Fibroblast of upper back skin (primary cell): ENCODE data around the gene NEIL3.
A peak's percentile ranks its signal among the peaks of the same experiment; 100 is the strongest.

Experiments
- DNase-seq: peaks from one replicate; pipeline ENCODE4 v3.0.0-alpha.2; 2013

The NEIL3 gene

DNA sequence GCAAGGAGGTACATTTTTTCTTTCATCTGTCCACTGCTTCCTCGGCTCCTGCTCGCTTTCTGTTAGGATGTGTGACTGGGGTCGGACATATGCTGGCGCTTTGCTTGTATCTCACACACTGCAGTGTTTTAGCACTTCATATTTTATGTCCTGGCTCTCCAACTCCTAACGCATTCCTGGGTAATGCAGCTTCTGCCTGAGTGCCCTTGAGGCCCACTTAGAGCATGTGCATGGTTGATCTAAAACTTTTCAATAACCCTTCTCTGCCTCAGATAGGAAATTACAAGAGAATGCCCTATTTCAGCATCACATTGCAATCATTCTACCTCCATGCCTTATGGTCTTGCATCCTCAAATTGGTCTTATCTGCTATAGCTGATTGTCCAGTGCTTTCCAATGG, 65.3 kb downstream of the NEIL3 start:
- DNase-seq = no peak

DNA sequence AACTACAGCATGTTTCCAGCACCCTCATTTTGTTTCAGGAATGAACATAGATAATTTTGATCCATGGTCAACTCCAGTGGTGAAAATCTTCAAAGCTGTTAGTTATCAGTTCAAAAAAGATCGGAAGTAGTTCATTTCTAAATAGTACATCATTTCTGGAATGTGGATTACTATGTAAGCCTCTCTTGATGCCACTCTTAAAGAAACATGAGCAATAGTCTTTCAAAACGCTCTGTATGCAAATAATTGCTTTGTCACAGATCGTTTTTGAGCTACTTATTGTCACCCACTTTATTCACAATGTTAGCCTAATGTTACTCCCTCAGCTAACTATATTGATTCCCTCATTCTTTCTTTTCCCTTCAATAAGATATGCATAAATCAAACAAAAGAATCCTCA, 65.7 kb downstream of the NEIL3 start:
- no peak for DNase-seq

DNA sequence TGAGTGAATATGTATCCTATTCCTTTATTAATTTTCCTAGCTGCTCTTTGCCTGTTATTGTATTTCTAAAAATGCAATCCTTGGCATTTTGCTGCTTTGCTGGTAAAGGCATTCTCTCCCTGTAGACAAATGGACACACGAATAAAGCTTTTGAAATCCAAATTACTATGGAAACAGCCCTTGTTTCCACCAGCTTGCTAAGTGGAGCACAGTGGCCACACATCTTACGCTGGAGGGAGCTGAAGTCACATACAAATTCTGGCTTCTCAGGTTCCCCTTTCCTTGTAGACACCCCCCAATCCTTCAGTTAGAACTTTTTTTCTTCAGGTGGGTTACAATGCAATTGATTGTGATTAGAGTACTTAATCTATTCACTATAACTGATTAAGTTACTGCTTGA, 66.3 kb downstream of the NEIL3 start:
- no peak for DNase-seq

DNA sequence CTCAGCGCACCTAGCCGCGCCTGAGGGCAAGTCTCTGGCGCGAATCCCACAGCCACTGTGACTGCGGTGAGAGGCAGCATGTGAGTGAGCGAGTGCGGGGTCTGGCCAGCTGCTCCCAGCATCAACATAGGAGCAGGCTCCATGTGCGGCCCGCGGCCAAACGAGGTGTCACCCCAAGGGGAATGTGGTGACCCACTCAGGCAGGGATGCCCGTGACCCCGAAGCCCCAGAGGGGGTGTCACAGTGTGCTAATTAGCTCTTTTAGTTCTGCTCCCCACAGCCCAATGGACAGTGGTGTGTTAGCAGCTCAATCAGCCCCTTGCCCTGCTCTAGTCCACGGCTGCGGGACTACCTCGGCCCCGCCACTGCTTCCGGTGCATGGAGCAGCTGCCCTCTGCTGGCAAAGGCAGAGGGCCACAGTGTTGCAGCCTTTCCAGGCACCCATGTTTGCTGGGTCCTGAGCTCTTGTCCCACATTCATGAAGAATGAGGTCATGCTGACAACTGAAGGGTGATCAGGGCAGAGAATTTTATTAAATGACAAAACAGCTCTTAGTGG, 71.1 kb downstream of the NEIL3 start:
- DNase-seq = no peak

DNA sequence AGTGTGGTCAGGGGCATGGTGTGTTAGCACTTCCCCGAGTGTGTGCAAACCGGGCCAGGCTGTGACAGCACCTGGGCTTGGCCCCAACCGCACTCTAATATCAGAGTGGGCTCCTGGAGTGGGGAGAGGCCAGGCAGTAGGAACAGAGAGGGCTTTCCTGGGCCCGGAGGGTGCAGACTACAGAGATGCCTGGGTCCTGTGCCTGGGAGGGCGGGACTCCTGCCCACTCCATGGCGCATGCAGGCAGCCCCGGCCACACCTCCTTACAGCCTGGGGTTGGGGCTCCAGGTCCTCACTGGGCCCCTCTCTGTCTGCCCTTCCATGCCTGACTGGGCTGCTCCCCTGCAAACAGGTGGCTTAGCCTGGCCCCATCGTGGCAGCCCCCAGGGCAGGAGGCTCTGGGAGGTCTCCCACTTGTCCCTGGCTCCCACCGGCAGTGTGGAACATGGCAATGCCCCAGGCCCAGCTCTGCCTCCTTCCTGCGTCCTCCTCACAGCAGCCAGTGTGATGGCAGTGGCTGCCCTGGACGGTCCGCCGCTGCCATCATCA, 72.2 kb downstream of the NEIL3 start:
- no peak for DNase-seq

DNA sequence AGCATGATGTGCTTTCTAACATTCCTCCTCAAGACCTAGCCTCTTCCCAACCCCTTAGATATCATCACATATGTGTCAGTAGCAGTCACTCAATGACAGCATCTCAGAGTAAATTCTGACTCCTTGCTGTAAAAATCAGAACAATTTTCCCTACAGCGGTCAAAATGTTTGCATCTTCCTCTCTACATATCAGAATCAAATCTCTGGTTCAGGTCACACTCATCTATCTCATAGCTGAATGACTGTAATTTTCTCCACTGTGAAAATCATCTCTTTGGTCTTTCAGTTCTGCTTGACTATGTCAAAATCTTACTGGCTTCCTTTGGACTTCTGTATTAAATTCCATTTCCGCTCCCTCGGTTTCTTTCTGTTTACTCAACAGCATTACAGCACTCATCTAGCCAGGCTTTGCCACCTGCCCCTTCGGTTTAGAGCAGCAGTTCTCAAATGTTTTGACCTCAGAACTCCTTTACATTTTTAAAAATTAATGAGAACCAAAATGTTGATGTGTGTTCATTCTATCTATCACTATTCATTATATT, 75.3 kb downstream of the NEIL3 start:
- DNase-seq = no peak

DNA sequence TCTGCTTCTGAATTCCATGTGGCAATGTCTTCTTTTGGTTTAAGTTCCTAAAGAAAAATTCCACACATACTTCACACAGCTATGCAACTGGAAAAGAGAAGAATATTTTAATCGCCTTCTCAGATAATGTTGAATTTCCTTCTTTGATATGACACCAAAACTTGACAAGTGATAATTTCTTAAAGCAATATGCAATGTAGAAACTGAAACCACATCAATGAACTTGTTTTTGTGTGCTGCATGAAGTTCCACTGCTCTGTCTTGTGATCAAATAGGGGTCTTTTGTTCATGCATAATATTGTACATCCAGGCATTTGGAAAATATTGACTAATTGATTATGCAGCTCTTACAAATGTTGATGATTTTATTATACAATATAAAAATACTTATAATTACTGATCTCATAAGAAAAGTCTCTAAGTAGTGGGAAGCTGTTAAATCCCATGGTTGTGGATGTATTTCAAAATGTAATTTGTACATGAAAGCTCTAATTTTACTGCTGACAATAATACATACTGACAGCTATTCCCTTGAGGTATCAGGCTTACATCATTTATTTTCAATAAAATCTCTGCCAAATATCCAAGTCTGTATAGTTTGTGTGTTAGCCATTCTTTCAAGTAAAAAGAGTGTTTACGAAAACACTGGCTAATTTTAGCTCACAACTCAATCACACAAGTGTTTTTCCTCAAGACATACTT, 76.1 kb downstream of the NEIL3 start:
- no peak for DNase-seq

DNA sequence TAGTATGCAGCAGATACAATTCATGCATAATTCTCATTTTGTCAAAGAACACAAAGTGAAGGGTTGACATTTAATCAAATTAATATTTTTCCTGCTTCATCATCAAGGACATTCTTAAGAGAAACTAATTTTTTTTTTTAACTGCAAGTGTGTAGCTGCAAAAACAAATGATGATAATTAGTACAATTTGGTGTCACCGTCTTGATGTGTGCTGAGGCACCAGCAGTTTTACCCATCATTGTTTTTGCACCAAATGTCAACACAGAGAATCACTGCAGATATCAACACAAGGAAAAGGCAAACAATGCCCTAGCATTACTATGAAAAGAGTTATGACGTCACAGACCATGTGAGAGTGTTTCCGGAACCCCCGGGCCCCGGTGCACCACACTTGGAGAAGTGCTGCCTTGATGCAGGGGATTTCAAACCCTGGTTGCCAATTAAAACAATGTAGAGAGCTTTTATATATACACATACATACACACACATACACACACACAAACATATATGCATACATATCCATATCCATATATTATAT, 76.7 kb downstream of the NEIL3 start:
- DNase-seq = no peak

DNA sequence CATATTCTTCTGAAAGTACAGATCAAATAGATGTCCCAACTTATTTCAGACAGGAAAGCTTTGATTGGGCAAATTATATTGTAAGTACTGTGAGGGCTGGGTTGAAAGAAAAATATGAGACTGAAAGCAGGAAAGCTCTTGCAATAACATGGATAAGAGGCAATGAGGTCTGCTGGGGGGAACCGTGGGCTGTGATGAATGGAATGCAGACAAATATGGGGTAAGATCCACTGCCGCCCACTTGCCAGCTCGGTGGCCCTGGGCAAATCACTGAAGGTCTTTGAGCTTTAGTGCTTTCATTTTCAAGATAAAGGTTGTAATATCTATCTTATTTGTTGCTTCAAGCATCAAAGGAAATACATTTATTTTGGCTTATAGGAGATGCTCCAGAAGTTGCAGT, 81.6 kb downstream of the NEIL3 start:
- DNase-seq = no peak

DNA sequence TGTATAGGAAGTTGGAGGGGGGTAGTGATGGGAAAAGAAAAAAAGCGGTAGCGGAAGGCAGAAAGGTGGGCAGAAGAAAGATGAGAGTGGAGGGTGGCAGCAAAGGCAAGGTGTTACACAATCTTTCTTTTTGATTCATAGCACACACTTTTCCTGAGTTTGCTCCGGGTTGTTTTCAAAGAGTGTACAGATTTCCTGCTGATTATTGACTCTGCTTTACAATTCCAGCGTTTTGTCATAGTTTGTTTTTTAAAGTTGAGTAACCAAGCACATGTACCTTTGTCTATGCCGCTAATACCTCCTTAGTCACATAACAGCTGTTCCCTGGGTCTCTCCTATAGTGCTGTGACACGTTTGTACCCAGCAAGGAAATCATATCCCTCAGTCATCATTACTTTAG, 82.3 kb downstream of the NEIL3 start:
- DNase-seq = no peak

DNA sequence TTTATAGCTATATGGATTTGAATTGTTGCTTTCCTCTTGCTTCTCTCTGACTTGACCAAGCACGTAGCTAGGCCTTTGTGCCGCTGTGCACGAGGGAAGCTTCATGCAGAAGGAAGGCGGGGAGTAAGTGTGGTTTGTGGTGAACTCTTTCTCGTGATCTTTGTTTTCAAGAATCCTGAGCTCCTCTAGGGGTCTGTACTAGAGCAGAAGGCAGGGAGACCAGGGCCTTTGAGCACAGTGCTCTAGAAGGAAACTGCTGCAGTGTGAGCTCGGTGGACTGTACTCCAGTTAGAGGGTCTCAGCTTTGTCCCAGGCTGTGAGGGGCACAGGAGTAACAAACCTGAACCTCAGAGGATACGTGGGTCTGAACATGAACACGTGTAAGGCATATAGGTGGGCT, 83.6 kb downstream of the NEIL3 start:
- no peak for DNase-seq

DNA sequence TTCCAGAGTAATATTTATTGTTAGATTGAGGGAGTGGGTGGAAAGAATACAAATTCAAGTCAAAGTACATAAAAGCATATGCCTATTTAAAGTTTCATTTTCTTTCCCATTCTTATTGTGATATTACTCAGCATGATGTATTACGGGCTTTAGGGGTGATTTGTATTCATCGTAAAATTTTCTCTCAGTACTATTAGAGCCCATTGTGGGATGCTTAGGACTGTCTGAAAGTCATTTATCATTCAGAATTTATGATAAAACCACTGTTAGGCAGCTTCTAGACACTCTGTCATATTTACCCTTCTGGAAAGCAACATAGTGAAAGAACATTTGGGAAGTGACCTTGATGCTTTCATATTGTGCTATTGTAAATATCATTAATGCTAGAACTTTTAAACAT, 86.7 kb downstream of the NEIL3 start:
- DNase-seq = no peak

DNA sequence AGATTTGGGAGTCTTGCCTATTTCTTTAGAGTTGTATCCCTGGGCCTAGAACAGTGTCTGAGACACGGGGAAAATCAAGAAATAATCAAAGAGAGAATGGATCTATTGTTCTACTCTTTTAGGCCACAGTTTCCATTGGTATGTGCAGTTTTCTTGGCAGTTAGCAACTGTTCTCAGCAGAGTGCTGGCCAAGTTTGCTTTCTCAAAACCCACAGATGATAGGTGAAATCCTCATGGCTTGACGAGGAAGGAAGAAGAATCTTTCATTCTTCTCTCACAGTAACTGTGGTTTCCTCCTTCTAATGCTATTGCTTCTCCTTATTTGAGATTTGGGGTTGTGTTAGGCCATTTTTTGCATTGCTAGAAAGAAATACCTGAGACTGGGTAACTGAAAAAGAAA, 90.4 kb downstream of the NEIL3 start:
- peak; percentile 46 for DNase-seq

DNA sequence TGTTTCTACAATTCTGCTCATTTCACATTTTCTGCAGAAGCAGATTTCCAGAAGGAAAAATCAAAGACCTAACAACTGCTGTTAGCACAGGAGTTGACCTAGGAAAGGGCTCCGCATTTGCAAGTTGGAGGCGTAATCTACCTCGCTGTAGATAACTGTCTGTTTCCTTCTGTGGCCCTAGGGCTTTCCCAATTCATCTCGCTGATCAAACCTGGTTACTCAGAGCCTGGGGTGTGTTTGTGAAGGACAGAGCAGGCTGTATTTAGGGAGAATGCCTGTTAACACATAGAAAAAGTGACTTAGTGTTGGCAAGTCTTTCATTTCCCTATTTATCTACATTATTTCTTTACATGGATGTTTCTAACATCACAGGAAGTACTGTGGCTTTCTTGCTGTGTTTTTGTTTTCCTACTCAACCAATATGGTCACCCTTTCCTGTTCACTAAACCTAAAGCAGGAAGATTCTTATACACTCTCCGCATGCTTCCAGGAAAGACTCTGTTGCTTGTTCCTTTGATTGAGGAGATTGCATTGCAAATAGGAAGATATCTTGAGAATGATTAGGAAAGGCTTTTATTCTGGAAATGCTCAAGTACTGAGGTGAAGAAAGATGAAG, 92.1 kb downstream of the NEIL3 start:
- no peak for DNase-seq

DNA sequence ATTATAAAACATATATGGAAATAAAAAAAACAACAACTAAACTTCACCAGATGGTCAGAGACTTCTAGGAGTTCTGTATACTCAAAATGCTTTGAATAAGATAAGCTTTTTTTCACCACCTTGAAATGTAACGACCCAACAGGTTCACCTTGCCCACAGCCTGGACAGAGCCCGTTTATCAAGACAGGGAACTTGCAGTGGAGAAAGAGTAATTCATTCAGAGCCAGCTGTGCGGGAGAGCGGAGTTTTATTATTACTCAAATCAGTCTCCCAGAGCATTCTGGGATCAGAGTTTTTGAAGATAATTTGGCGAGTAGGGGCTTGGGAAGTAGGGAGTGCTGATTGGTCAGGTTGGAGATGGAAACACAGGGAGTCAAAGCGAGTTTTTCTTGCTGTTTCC, 94.1 kb downstream of the NEIL3 start:
- DNase-seq = no peak

DNA sequence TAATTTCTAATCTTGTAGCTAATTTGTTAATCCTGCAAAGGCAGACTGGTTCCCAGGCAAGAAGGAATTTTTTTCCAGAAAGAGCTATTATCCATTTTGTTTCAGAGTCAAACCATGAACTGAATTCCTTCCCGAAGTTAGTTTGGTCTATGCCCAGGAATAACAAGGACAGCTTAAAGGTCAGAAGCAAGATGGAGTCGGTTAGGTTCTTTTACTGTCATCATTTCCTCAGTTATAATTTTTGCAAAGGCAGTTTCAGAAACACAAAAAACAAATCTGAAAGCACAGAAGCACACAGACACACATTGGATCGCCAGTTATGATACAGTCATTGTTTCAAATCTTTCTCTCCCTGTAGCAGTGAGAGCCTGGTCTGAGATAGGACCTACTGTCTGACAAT, 94.7 kb downstream of the NEIL3 start:
- no peak for DNase-seq

DNA sequence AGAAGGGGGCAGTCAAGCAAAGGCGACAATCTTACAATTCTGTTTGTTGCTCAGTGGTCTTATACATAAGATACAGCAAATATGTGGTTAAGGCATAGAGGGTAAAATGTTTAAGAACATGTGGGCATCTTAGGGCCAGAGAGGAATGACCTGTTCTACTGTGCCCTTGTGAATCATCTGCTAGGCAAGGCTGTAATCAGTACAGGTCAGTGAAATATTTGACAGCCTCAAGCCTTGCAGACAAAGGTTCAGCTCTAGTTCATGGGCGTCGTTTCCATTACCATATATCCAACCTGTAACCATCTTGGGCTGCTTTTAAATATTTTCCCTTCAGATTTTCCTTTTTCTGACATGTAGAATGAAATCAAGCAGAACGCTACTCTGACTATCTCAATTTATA, 95.3 kb downstream of the NEIL3 start:
- no peak for DNase-seq

DNA sequence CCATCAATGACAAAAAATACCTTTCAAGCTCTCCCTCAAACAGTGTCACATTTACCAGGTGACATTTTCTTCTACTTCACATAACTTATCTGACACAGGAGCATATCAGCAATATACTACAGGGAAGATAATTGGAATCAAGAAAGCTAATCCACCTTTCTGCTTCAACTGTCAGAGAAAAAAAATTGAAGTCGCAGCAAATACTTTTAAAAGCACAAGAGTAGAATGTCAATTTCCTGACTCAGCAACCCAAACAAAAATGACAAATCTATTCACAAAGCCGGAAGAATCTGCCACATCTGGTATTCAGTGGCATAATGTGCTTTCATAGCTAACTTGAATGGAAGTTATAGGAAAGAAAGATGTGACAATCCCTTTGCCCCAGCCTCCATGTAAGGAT, 95.8 kb downstream of the NEIL3 start:
- peak; percentile 18 for DNase-seq

DNA sequence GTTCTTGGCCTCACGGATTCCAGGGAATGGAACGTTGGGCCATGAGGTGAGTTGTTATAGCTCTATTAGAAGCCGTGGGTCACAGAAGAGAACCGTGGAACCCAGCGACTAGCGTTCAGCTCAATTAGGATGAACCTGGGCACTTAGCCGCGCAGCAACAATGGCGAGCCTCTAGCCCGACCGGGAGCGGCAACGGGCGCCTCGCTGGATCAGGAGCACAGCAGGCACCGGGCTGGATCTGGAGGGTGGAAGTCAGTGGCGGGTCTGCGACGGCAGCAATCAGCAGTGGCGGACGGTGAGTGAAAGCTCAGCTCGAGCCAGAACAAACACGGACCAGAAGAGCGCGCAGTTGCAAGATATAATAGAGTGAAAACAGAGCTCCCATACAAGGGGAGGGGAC, 98.3 kb downstream of the NEIL3 start:
- DNase-seq = no peak

DNA sequence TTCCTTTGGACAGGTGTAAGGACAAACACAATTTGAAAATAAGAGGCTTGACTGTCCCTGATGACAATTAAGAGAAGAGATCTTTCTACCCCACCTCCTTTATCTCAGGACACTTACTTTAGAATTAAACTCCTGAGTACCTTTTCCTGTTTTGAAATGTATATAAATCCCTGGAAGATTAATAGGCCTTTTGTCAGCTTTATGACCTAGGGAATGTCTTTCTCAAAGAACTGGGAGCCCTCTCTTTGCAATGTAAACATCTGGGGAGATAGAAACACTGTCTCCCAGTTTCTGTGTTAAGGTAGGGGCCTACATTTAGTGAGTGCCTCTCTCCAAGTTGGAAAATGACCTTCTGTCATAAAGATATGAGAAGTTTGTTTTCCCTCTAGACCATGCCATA, 100.9 kb downstream of the NEIL3 start:
- DNase-seq = no peak

DNA sequence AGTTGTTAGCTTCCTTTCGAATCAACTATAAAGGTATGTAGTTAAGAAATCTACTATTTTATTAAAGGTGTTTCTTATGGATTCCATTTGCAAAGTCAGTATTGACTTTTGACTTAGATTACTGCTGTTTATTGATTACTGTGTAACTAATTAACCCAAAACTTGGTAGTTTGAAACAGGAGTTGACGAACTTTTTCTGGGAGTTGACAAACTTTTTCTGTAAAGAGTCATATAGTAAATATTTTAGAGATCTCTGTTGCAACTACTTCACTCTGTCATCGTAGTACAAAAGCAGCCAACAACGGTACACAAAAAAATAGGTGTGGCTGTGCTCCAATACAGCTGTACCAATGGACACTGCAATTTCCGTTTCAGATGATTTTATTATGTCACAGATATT, 102.3 kb downstream of the NEIL3 start:
- DNase-seq = no peak
